HepG2 (cell line): ENCODE results near the gene USF1. TPM values are rescaled to one million over a fixed set of nuclear protein-coding genes. Genes with fewer than 3 reads are reported as not detected.

Experiments
- FOXM1 ChIP-seq: sonication (generic); formaldehyde crosslinking; IDR thresholded peaks from 2 replicates; pipeline ENCODE4 v1.5.0; 2020; ENCODE audit warnings: missing genetic modification reagents
- FOXO4 ChIP-seq: sonication (generic); formaldehyde crosslinking; conservative IDR thresholded peaks from 2 replicates; pipeline ENCODE4 v1.8.1; 2023; ENCODE audit warnings: missing genetic modification reagents
- HNF1B ChIP-seq: sonication (generic); formaldehyde crosslinking; IDR thresholded peaks from 2 replicates; pipeline ENCODE4 v1.5.1; 2020; ENCODE audit warnings: mild to moderate bottlenecking, moderate library complexity, missing genetic modification reagents
- IRX3 ChIP-seq: sonication (generic); formaldehyde crosslinking; IDR thresholded peaks from 2 replicates; pipeline ENCODE4 v1.8.1; 2023; ENCODE audit warnings: mild to moderate bottlenecking, low read depth, missing genetic modification reagents, borderline replicate concordance
- KDM2A ChIP-seq: sonication (generic); formaldehyde crosslinking; IDR thresholded peaks from 2 replicates; pipeline ENCODE4 v1.4.0; 2020; ENCODE audit warnings: low read depth, missing genetic modification reagents, borderline replicate concordance
- MED8 ChIP-seq: sonication (generic); formaldehyde crosslinking; IDR thresholded peaks from 2 replicates; pipeline ENCODE4 v1.8.1; 2023; ENCODE audit warnings: mild to moderate bottlenecking, missing genetic modification reagents; ENCODE audit not compliant: insufficient replicate concordance
- MIER3 ChIP-seq: IDR thresholded peaks from 2 replicates; pipeline ENCODE4 v1.6.1; 2016; ENCODE audit warnings: missing compliant biosample characterization, borderline replicate concordance
- MYC ChIP-seq: sonication (generic); formaldehyde crosslinking; IDR thresholded peaks from 2 replicates; pipeline ENCODE4 v1.9.0; 2021; ENCODE audit warnings: missing genetic modification reagents, borderline replicate concordance
- PCBP2 ChIP-seq: fragments of 200-400 bp; formaldehyde crosslinking; optimal IDR thresholded peaks from 2 replicates; pipeline ENCODE3; 2018; ENCODE audit warnings: low read length, low read depth; ENCODE audit not compliant: poor library complexity, severe bottlenecking
- SMARCC2 ChIP-seq: fragments of 450-650 bp; IDR thresholded peaks from 2 replicates; pipeline ENCODE4 v1.6.1; 2017; ENCODE audit warnings: antibody characterized with exemption, mild to moderate bottlenecking
- TAF15 ChIP-seq: fragments of 200-400 bp; formaldehyde crosslinking; IDR thresholded peaks from one replicate; pipeline ENCODE4 v1.6.1; 2018; ENCODE audit warnings: mild to moderate bottlenecking, low read depth, low read length; ENCODE audit not compliant: poor library complexity, severe bottlenecking
- TOPORS ChIP-seq: sonication (generic); formaldehyde crosslinking; IDR thresholded peaks from 2 replicates; pipeline ENCODE4 v1.8.0; 2023; ENCODE audit warnings: mild to moderate bottlenecking, missing genetic modification reagents
- ZBTB34 ChIP-seq: sonication (generic); formaldehyde crosslinking; IDR thresholded peaks from 2 replicates; pipeline ENCODE4 v1.8.0; 2022; ENCODE audit warnings: mild to moderate bottlenecking, missing genetic modification reagents
- ZEB1 ChIP-seq: IDR thresholded peaks from 2 replicates; pipeline ENCODE4 v1.6.1; 2012; ENCODE audit warnings: mild to moderate bottlenecking, low read depth, inconsistent platforms; ENCODE audit not compliant: insufficient replicate concordance
- ZFP36L1 ChIP-seq: sonication (generic); formaldehyde crosslinking; IDR thresholded peaks from 2 replicates; pipeline ENCODE4 v1.8.0; 2022; ENCODE audit warnings: mild to moderate bottlenecking, missing genetic modification reagents, moderate library complexity
- ZNF276 ChIP-seq: sonication (generic); formaldehyde crosslinking; IDR thresholded peaks from 2 replicates; pipeline ENCODE4 v1.4.0; 2020; ENCODE audit warnings: mild to moderate bottlenecking, low read depth, missing genetic modification reagents
- ZNF280B ChIP-seq: sonication (generic); formaldehyde crosslinking; IDR thresholded peaks from 2 replicates; pipeline ENCODE4 v1.5.0; 2020; ENCODE audit warnings: missing genetic modification reagents, mild to moderate bottlenecking, borderline replicate concordance
- ZNF432 ChIP-seq: sonication (generic); formaldehyde crosslinking; IDR thresholded peaks from 2 replicates; pipeline ENCODE4 v1.5.0; 2020; ENCODE audit warnings: missing genetic modification reagents, mild to moderate bottlenecking, borderline replicate concordance
- ZNF740 ChIP-seq: sonication (generic); formaldehyde crosslinking; IDR thresholded peaks from 2 replicates; pipeline ENCODE4 v1.4.0; 2020; ENCODE audit warnings: missing genetic modification reagents
- ZNF878 ChIP-seq: sonication (generic); formaldehyde crosslinking; IDR thresholded peaks from 2 replicates; pipeline ENCODE4 v1.8.1; 2023; ENCODE audit warnings: mild to moderate bottlenecking, missing genetic modification reagents, moderate library complexity
- polyA plus RNA-seq, 8 experiments: library from polyadenylated mRNA; depleted of rRNA in 3 of 8; stranded (reverse) in 7 of 8; unstranded in 1 of 8; fragments of >200 nt; fragmentation: Illumina TruSeq in 4 of 8; extraction: Trizol in 4 of 8; gene quantifications; 2 replicates each; pipeline versions ENCODE4 v1.2.1 to v1.2.3, GENCODE V29; 2011 to 2016; ENCODE audit warnings: low read depth in 4 of 8, missing spikeins in 1 of 8, mixed read lengths in 1 of 8; ENCODE audit not compliant: insufficient read depth in 1 of 8
- total RNA-seq, 5 experiments: library from RNA; depleted of rRNA; stranded (reverse); fragments of >200 nt; fragmentation: Illumina TruSeq; extraction: Trizol; gene quantifications; 2 replicates each; pipeline ENCODE4 v1.2.3, GENCODE V29; 2016; ENCODE audit warnings: low read depth in 1 of 5

USF1 gene
- total and polyA plus RNA-seq, 2 of the 13 experiments (the other 11 are each of a cell fraction or from before 2014, with no cell fraction given): 26.9 to 39.4 TPM

GRCh38 chr1:161013488-161014230 is 32.1 kb downstream of the USF1 start (continued):
- TF ChIP-seq MIER3 (CRISPR knock-in tag): peak; percentile 83
- no peak for TF ChIP-seq IRX3 (CRISPR knock-in tag)
- no peak for TF ChIP-seq SMARCC2
- TF ChIP-seq ZBTB34 (CRISPR knock-in tag): peak; percentile 85; the same call in 1 of the 2 replicates
- TF ChIP-seq KDM2A (CRISPR knock-in tag): peak; percentile 85
- no peak; the same call in 1 of the 2 replicates for TF ChIP-seq ZFP36L1 (CRISPR knock-in tag)
- TF ChIP-seq ZNF432 (CRISPR knock-in tag): no peak
- peak; percentile 83 for TF ChIP-seq ZNF878 (CRISPR knock-in tag)
- TF ChIP-seq FOXO4 (CRISPR knock-in tag): no peak
- TF ChIP-seq ZEB1: peak; percentile 91
- TF ChIP-seq MYC (CRISPR knock-in tag): peak; percentile 78; the same call in 1 of the 2 replicates
- TF ChIP-seq TOPORS (CRISPR knock-in tag): no peak
- no peak for TF ChIP-seq PCBP2
- peak; percentile 55; the same call in 1 of the 2 replicates for TF ChIP-seq ZNF276 (CRISPR knock-in tag)
- TF ChIP-seq ZNF280B (CRISPR knock-in tag): no peak
- TF ChIP-seq HNF1B (CRISPR knock-in tag): peak; percentile 48; the same call in 1 of the 2 replicates
- TF ChIP-seq TAF15: no peak
- TF ChIP-seq MED8 (CRISPR knock-in tag): peak; percentile 85
- TF ChIP-seq ZNF740 (CRISPR knock-in tag): 0 out of 2 replicates have a peak, but pooled peaks have one; percentile 35
- no peak for TF ChIP-seq FOXM1
